ENCODE results near the gene SCAMP5.

DNA sequence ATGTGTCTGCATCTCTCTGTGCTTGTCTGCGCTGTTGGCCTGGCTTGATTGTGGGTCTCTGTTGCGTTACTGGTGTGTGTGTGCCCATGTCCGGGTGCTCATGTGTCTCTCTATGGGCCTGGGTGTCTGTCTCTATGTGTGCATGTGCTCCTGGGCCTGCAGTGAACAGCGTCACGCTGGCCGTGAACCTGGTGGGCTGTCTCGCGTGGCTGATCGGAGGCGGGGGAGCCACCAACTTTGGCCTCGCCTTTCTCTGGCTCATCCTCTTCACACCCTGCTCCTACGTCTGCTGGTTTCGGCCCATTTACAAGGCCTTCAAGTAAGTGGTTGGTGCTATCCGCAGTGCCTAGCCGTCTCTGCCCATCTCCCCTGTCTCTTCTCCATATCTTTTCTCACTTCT, 21.1 kb downstream of the SCAMP5 start:
- no peak for TF ChIP-seq EZH2 (IDR thresholded peaks at IDR 0.05; ENCODE audit: borderline replicate concordance, low read length)
- TF ChIP-seq, protein P1, sequence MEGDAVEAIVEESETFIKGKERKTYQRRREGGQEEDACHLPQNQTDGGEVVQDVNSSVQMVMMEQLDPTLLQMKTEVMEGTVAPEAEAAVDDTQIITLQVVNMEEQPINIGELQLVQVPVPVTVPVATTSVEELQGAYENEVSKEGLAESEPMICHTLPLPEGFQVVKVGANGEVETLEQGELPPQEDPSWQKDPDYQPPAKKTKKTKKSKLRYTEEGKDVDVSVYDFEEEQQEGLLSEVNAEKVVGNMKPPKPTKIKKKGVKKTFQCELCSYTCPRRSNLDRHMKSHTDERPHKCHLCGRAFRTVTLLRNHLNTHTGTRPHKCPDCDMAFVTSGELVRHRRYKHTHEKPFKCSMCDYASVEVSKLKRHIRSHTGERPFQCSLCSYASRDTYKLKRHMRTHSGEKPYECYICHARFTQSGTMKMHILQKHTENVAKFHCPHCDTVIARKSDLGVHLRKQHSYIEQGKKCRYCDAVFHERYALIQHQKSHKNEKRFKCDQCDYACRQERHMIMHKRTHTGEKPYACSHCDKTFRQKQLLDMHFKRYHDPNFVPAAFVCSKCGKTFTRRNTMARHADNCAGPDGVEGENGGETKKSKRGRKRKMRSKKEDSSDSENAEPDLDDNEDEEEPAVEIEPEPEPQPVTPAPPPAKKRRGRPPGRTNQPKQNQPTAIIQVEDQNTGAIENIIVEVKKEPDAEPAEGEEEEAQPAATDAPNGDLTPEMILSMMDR (conservative IDR thresholded peaks at IDR 0.05 in 1 of 2, IDR thresholded peaks at IDR 0.05 in 1 of 2; ENCODE audit: extremely low read depth in 1 of 2, insufficient read depth in 1 of 2, low read depth in 1 of 2, low read length in 2 of 2) = no peak
